ENCODE results near the gene SEC23IP. TPM values are rescaled to one million over a fixed set of nuclear protein-coding genes. Genes with fewer than 3 reads are reported as not detected.
"Not testable (repeated sequence)": the region's sequence is repeated elsewhere in the genome, so short reads cannot be mapped to it uniquely, and the experiment has no call there.

The SEC23IP gene
- total and polyA plus RNA-seq, 2 donors from 2014 or later: 13.3 to 65.2 TPM

DNA sequence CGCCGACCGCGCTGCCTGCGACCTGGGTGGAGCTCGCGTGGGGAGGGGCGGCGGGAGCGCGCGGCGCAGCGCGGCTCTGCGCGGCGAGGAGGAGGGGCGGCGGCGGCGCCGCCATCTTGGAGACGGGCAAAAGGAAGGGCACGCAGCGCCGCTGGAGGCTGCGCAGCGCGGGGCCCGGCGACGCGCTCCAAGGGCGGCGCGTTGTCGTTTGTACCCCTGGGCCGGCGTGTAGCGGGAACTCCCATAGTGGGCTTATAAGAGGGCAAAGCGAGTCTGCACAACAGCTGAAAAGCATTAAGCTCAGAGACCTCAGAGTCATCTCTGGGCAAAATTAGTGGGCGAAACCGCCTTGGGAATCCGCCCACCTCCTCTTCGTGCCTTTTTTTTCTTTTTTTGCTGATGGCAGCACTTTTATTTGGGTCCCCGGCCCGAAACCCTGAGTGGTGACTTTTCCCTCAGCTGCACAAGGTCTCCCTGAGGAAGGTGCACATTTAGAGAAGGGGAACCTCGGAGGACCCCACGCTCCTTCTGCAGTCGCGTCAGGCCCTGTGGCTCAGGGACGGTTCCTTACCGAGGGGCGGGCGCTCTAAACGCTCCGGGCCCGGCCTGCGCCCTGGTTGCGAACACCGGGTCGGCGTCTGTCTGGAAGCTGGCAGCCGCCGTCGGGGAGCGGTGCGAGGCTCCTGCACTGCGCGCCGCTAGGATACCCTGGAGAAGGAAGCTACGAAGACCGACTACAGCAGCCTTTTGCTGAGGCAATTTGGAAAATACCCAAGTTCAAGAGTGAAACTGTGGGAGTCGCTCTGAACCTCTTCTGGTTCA lies 19.5 kb upstream of the SEC23IP start:
- H3K4me3 ChIP-seq (ENCODE audit: low read length in 3 of 3): peak overlapping the region; percentile 71 to 86 (median 78)
- intact Hi-C loops (cut with DNase I): no loop called here
- DNase-seq (peak; percentile 92 to 96 (median 93)), FAIRE-seq (no peak)
- peaks cover 0 to 10% (median 4%) of the 10 kb centered on the region in 3 donors for H3K4me1 ChIP-seq (ENCODE audit: control insufficient read depth in 2 of 3, insufficient read depth in 2 of 3, low read depth in 1 of 3, low read length in 3 of 3)
- peak overlapping the region; percentile 23 to 88 (median 76) for H3K9ac ChIP-seq (ENCODE audit: low read length in 3 of 3)
- TF ChIP-seq, protein P1, sequence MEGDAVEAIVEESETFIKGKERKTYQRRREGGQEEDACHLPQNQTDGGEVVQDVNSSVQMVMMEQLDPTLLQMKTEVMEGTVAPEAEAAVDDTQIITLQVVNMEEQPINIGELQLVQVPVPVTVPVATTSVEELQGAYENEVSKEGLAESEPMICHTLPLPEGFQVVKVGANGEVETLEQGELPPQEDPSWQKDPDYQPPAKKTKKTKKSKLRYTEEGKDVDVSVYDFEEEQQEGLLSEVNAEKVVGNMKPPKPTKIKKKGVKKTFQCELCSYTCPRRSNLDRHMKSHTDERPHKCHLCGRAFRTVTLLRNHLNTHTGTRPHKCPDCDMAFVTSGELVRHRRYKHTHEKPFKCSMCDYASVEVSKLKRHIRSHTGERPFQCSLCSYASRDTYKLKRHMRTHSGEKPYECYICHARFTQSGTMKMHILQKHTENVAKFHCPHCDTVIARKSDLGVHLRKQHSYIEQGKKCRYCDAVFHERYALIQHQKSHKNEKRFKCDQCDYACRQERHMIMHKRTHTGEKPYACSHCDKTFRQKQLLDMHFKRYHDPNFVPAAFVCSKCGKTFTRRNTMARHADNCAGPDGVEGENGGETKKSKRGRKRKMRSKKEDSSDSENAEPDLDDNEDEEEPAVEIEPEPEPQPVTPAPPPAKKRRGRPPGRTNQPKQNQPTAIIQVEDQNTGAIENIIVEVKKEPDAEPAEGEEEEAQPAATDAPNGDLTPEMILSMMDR (IDR thresholded peaks at IDR 0.05; ENCODE audit: borderline replicate concordance, extremely low read depth, insufficient read depth): no peak
- H3K9me3 ChIP-seq (ENCODE audit: control insufficient read depth in 2 of 3, insufficient read depth in 1 of 3, low read length in 3 of 3): no peaks in the 10 kb centered on the region
- peak overlapping the region; percentile 79 to 86 for H3K27ac ChIP-seq (ENCODE audit: low read depth in 2 of 2, low read length in 2 of 2)
- H3K27me3 ChIP-seq (ENCODE audit: control insufficient read depth, insufficient read depth, low read length): no peaks in the 10 kb centered on the region
- H3K36me3 ChIP-seq (ENCODE audit: control insufficient read depth in 2 of 3, insufficient read depth in 3 of 3, low read length in 3 of 3): no peaks in the 10 kb centered on the region

DNA sequence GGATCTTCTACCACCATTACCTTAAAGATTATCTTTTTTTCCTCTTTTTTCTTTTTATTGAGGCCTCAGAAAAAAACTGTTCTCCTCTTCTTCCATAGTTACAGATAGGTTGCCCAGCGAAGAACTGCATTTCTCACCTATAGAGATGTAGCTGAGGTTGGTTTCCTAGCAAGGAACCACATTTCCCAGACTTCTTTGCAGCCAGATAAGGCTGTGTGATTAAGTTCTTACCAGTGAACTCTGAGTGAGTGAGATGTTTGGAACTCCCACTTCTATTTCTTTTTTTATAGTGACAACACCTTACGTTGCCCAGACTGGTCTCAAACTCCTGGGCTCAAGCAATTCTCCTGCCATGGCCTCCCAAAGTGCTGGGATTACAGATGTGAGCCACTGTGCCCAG lies 14.0 kb upstream of the SEC23IP start:
- H3K4me1 ChIP-seq (ENCODE audit: control insufficient read depth in 2 of 3, insufficient read depth in 2 of 3, low read depth in 1 of 3, low read length in 3 of 3): peaks cover 0 to 4% (median 0%) of the 10 kb centered on the region in 3 donors
- FAIRE-seq: no peak

DNA sequence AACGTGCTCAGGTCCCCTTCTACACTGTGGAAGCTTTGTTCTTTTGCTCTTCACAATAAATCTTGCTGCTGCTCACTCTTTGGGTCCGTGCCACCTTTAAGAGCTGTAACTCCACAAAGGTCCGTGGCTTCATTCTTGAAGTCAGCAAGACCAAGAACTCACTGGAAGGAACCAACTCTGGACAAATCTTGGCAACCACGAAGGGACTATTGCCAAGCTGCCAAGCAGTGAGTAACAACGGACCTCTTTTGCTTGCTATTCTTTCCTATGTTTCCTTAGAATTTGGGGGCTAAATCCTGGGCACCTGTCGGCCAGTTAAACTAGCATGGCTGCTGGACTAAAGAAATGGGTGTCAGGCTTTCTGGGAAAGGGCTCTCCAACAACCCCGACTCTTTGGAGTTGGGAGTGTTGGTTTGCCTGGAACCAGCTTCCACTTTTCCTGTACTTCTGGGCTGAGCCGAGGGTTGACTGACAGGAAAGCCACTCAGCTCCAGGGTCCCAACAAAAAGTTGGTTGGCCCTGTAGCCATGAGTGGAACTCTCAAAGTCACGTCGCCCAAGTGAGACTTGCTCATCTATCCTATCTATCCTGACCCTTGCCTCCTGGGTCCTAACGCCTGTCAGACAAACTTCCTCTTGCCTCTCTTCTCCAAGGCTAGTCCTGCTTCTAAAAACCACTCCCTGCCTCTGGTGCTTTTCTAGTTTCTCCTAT lies 8.5 kb upstream of the SEC23IP start:
- H3K27ac ChIP-seq (ENCODE audit: low read depth in 2 of 2, low read length in 2 of 2); H3K9ac ChIP-seq (ENCODE audit: low read length in 3 of 3); H3K27me3 ChIP-seq (ENCODE audit: control insufficient read depth, insufficient read depth, low read length); H3K9me3 ChIP-seq (ENCODE audit: control insufficient read depth in 2 of 3, insufficient read depth in 1 of 3, low read length in 3 of 3); intact Hi-C loops (cut with DNase I); H3K4me3 ChIP-seq (ENCODE audit: low read length in 3 of 3); DNase-seq; H3K4me1 ChIP-seq (ENCODE audit: control insufficient read depth in 2 of 3, insufficient read depth in 2 of 3, low read depth in 1 of 3, low read length in 3 of 3); H3K36me3 ChIP-seq (ENCODE audit: control insufficient read depth in 2 of 3, insufficient read depth in 3 of 3, low read length in 3 of 3); FAIRE-seq: not testable (repeated sequence)

More for the DNA sequence above, 14.0 kb upstream of the SEC23IP start:
- no peak overlapping the region for H3K4me3 ChIP-seq (ENCODE audit: low read length in 3 of 3)
- TF ChIP-seq, protein P1 (IDR thresholded peaks at IDR 0.05; ENCODE audit: borderline replicate concordance, extremely low read depth, insufficient read depth): no peak
- H3K36me3 ChIP-seq (ENCODE audit: control insufficient read depth in 2 of 3, insufficient read depth in 3 of 3, low read length in 3 of 3): no peaks in the 10 kb centered on the region
- intact Hi-C loops (cut with DNase I): no loop called here
- no peak for DNase-seq
- H3K9ac ChIP-seq (ENCODE audit: low read length in 3 of 3): no peak overlapping the region
- H3K27ac ChIP-seq (ENCODE audit: low read depth in 2 of 2, low read length in 2 of 2): no peak overlapping the region
- no peaks in the 10 kb centered on the region for H3K27me3 ChIP-seq (ENCODE audit: control insufficient read depth, insufficient read depth, low read length)
- no peaks in the 10 kb centered on the region for H3K9me3 ChIP-seq (ENCODE audit: control insufficient read depth in 2 of 3, insufficient read depth in 1 of 3, low read length in 3 of 3)

DNA sequence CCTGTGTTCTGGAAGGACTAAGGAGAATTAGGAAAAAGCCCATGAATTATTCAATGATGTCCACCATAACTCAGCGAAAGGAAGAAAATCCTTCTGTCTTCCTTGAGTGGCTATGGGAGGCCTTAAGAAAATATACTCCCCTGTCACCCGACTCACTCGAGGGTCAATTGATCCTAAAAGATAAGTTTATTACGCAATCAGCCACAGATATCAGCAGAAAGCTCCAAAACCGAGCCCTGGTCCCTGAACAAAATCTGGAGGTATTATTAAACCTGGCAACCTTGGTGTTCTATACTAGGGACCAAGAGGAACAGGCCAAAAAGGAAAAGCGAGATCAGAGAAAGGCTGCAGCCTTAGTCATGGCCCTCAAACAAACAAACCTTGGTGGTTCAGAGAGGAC lies 6.5 kb upstream of the SEC23IP start:
- DNase-seq; H3K9me3 ChIP-seq (ENCODE audit: control insufficient read depth in 2 of 3, insufficient read depth in 1 of 3, low read length in 3 of 3); FAIRE-seq; intact Hi-C loops (cut with DNase I); H3K27me3 ChIP-seq (ENCODE audit: control insufficient read depth, insufficient read depth, low read length); H3K9ac ChIP-seq (ENCODE audit: low read length in 3 of 3); H3K4me3 ChIP-seq (ENCODE audit: low read length in 3 of 3); H3K27ac ChIP-seq (ENCODE audit: low read depth in 2 of 2, low read length in 2 of 2); H3K4me1 ChIP-seq (ENCODE audit: control insufficient read depth in 2 of 3, insufficient read depth in 2 of 3, low read depth in 1 of 3, low read length in 3 of 3); H3K36me3 ChIP-seq (ENCODE audit: control insufficient read depth in 2 of 3, insufficient read depth in 3 of 3, low read length in 3 of 3): not testable (repeated sequence)

DNA sequence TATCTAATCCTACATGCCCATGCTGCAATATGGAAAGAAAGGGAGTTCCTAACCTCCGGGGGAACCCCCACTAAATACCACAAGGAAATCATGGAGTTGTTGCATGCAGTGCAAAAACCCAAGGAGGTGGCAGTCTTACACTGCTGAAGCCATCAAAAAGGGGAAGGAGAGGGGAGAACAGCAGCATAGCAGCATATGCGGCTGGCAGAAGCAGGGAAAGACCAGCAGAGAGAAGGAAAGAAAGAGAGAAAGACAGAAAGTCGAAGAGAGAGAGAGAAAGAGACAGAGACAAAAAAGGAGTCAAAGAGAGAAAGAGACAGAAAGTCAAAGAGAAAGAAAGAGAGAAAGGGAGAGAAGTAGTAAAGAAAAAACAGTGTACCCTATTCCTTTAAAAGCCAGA lies 3.8 kb upstream of the SEC23IP start:
- FAIRE-seq; intact Hi-C loops (cut with DNase I): not testable (repeated sequence)

DNA sequence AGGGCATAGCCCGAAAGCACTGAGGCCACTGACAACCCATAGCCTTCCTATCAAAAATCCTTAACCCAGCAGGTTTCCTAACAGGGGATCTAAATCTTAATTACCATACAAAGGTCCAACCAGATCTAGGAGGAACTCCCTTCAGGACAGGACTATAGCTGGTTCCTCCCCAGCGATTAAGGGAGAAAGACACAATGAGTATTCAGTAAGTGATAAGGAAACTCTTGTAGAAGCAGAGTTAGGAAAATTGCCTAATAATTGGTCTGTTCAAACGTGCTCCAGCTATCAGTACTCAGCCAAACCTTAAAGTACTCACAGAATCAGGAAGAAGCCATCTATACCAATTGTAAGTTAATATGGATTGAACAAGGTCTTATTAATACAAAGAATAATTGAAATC lies 3.3 kb upstream of the SEC23IP start:
- H3K36me3 ChIP-seq (ENCODE audit: control insufficient read depth in 2 of 3, insufficient read depth in 3 of 3, low read length in 3 of 3); H3K9ac ChIP-seq (ENCODE audit: low read length in 3 of 3); H3K27ac ChIP-seq (ENCODE audit: low read depth in 2 of 2, low read length in 2 of 2); H3K9me3 ChIP-seq (ENCODE audit: control insufficient read depth in 2 of 3, insufficient read depth in 1 of 3, low read length in 3 of 3); H3K27me3 ChIP-seq (ENCODE audit: control insufficient read depth, insufficient read depth, low read length); H3K4me3 ChIP-seq (ENCODE audit: low read length in 3 of 3); H3K4me1 ChIP-seq (ENCODE audit: control insufficient read depth in 2 of 3, insufficient read depth in 2 of 3, low read depth in 1 of 3, low read length in 3 of 3); intact Hi-C loops (cut with DNase I); DNase-seq; FAIRE-seq: not testable (repeated sequence)

More for the DNA sequence above, 3.8 kb upstream of the SEC23IP start:
- DNase-seq; H3K27ac ChIP-seq (ENCODE audit: low read depth in 2 of 2, low read length in 2 of 2); H3K4me3 ChIP-seq (ENCODE audit: low read length in 3 of 3); H3K4me1 ChIP-seq (ENCODE audit: control insufficient read depth in 2 of 3, insufficient read depth in 2 of 3, low read depth in 1 of 3, low read length in 3 of 3); H3K9me3 ChIP-seq (ENCODE audit: control insufficient read depth in 2 of 3, insufficient read depth in 1 of 3, low read length in 3 of 3); H3K36me3 ChIP-seq (ENCODE audit: control insufficient read depth in 2 of 3, insufficient read depth in 3 of 3, low read length in 3 of 3); H3K9ac ChIP-seq (ENCODE audit: low read length in 3 of 3); H3K27me3 ChIP-seq (ENCODE audit: control insufficient read depth, insufficient read depth, low read length): not testable (repeated sequence)

Data from kidney (tissue), 14 donors.